OCI-LY1 (cell line): ENCODE measurements around the gene FUT1.
"Not testable (repeated sequence)": the region's sequence is repeated elsewhere in the genome, so short reads cannot be mapped to it uniquely, and the experiment has no call there.

Experiments
- H2AFZ ChIP-seq: fragments of 200-600 bp; sonication (generic), shearing (Covaris generic); 2 replicates; pipeline ENCODE4 v1.6.0; 2014; ENCODE audit warnings: antibody characterized with exemption, mild to moderate bottlenecking, low read length
- H3F3A ChIP-seq: fragments of 200-600 bp; sonication (generic), shearing (Covaris generic); 2 replicates; pipeline ENCODE4 v1.6.0; 2014; ENCODE audit warnings: mild to moderate bottlenecking, antibody characterized with exemption, low read length, moderate library complexity; ENCODE audit not compliant: insufficient read depth
- H3K27ac ChIP-seq: fragments of 200-600 bp; sonication (generic); 2 replicates; pipeline ENCODE4 v1.5.1; 2014; ENCODE audit warnings: low read length, mixed run types, mild to moderate bottlenecking, low read depth; ENCODE audit not compliant: poor library complexity, severe bottlenecking
- H3K27me3 ChIP-seq: fragments of 200-600 bp; sonication (generic); 2 replicates; pipeline ENCODE4 v1.6.0; 2014; ENCODE audit warnings: antibody characterized with exemption, mild to moderate bottlenecking, low read length, moderate library complexity; ENCODE audit not compliant: insufficient read depth
- H3K36me3 ChIP-seq: fragments of 200-600 bp; sonication (generic); 2 replicates; pipeline ENCODE4 v1.6.1; 2014; ENCODE audit warnings: mild to moderate bottlenecking, antibody characterized with exemption, low read length, moderate library complexity, mixed read lengths; ENCODE audit not compliant: insufficient read depth
- H3K4me1 ChIP-seq: fragments of 200-600 bp; sonication (generic); 2 replicates; pipeline ENCODE4 v1.5.1; 2014; ENCODE audit warnings: mild to moderate bottlenecking, low read length, moderate library complexity; ENCODE audit not compliant: insufficient read depth, severe bottlenecking
- H3K4me2 ChIP-seq: fragments of 200-600 bp; sonication (generic), shearing (Covaris generic); 2 replicates; pipeline ENCODE4 v1.6.1; 2014; ENCODE audit warnings: low read length
- H3K4me3 ChIP-seq: fragments of 200-600 bp; sonication (generic); 2 replicates; pipeline ENCODE4 v1.5.1; 2014; ENCODE audit warnings: low read length, low read depth, mild to moderate bottlenecking, mixed read lengths; ENCODE audit not compliant: poor library complexity, severe bottlenecking
- H3K79me2 ChIP-seq: fragments of 200-600 bp; shearing (Covaris generic); 2 replicates; pipeline ENCODE4 v1.6.1; 2016; ENCODE audit warnings: mixed run types, low read length, mixed read lengths; ENCODE audit not compliant: insufficient read depth
- H3K9ac ChIP-seq: fragments of 200-600 bp; sonication (generic), shearing (Covaris generic); 2 replicates; pipeline ENCODE4 v1.6.1; 2014; ENCODE audit warnings: mild to moderate bottlenecking, low read length, mixed read lengths
- H3K9me2 ChIP-seq: fragments of 200-600 bp; sonication (generic), shearing (Covaris generic); 2 replicates; pipeline ENCODE4 v1.6.1; 2014; ENCODE audit warnings: low read depth, mild to moderate bottlenecking, low read length, mixed read lengths
- H3K9me3 ChIP-seq: fragments of 200-600 bp; shearing (Covaris generic); 2 replicates; pipeline ENCODE4 v1.6.1; 2014; ENCODE audit warnings: low read length, mixed read lengths
- H4K20me1 ChIP-seq: fragments of 200-600 bp; sonication (generic), shearing (Covaris generic); 2 replicates; pipeline ENCODE4 v1.6.0; 2016; ENCODE audit warnings: mild to moderate bottlenecking, low read length; ENCODE audit not compliant: insufficient read depth
- CTCF ChIP-seq: fragments of 200-600 bp; sonication (generic), shearing (Covaris generic); IDR thresholded peaks from 2 replicates; pipeline ENCODE4 v1.5.1; 2017; ENCODE audit warnings: mild to moderate bottlenecking, antibody characterized with exemption, low read length, moderate library complexity, mixed read lengths
- EZH2 ChIP-seq: fragments of 200-600 bp; sonication (generic), shearing (Covaris generic); IDR thresholded peaks from 2 replicates; pipeline ENCODE4 v1.8.0; 2017; ENCODE audit warnings: borderline replicate concordance, mixed run types, mild to moderate bottlenecking, antibody characterized with exemption, low read length, moderate library complexity, mixed read lengths

The FUT1 gene

GRCh38 chr19:48720251-48720612, 32.2 kb downstream of the FUT1 start:
- H2AFZ ChIP-seq = no peak overlapping the region
- no peaks in the 10 kb centered on the region for H3K36me3 ChIP-seq
- H3K4me1 ChIP-seq = peaks cover 25% of the 10 kb centered on the region
- peak overlapping the region; percentile 63 for H3K4me3 ChIP-seq
- H3K9ac ChIP-seq = peak overlapping the region; percentile 67; the same call in 1 of the 2 replicates
- no peaks in the 10 kb centered on the region for H3K9me3 ChIP-seq
- no peaks in the 10 kb centered on the region for H3K27me3 ChIP-seq
- no peaks in the 10 kb centered on the region for H3F3A ChIP-seq
- peak overlapping the region; percentile 62 for H3K4me2 ChIP-seq
- H3K9me2 ChIP-seq = no peaks in the 10 kb centered on the region
- H3K79me2 ChIP-seq = no peaks in the 10 kb centered on the region
- TF ChIP-seq EZH2 (no peak), CTCF (no peak)
- no peaks in the 10 kb centered on the region for H4K20me1 ChIP-seq
- H3K27ac ChIP-seq = no peak overlapping the region

- Histone ChIP-seq H3K9ac (peak within 1 kb of the TSS; percentile 67; the same call in 1 of the 2 replicates), H3K9me3 (no peaks in the 10 kb centered on the region), H3K4me1 (peaks cover 29% of the 10 kb centered on the region), H3K4me3 (peak within 1 kb of the TSS; percentile 63), H3K79me2 (no peaks in the 10 kb centered on the region), H3F3A (no peaks in the 10 kb centered on the region), H2AFZ (no peak within 1 kb of the TSS), H3K27me3 (no peaks in the 10 kb centered on the region), H3K27ac (peak within 1 kb of the TSS; percentile 58), H4K20me1 (no peaks in the 10 kb centered on the region), H3K9me2 (no peaks in the 10 kb centered on the region), H3K36me3 (no peaks in the 10 kb centered on the region), H3K4me2 (peak within 1 kb of the TSS; percentile 62)
- TF ChIP-seq CTCF (no peak), EZH2 (no peak)
These were observed 32.9 kb downstream of the FUT1 start, which contains the start of gene MAMSTR for GRCh38 chr19:48719263-48720171. TSS of gene MAMSTR (minus strand) at chr19:48719725. CDS start at chr19:48719031, 694 bp downstream.

- no peaks in the 10 kb centered on the region for H3K9me2 ChIP-seq
- H3K36me3 ChIP-seq = no peaks in the 10 kb centered on the region
- H3K27me3 ChIP-seq = no peaks in the 10 kb centered on the region
- H3K4me3 ChIP-seq = no peak overlapping the region
- no peak overlapping the region for H3K9ac ChIP-seq
- H3F3A ChIP-seq = no peaks in the 10 kb centered on the region
- H3K4me2 ChIP-seq = no peak overlapping the region
- H3K79me2 ChIP-seq = no peaks in the 10 kb centered on the region
- no peaks in the 10 kb centered on the region for H4K20me1 ChIP-seq
- H3K9me3 ChIP-seq = no peaks in the 10 kb centered on the region
- no peak overlapping the region for H2AFZ ChIP-seq
- peaks cover 32% of the 10 kb centered on the region for H3K4me1 ChIP-seq
- H3K27ac ChIP-seq = no peak overlapping the region
- TF ChIP-seq CTCF = no peak
- TF ChIP-seq EZH2 = no peak
These were observed 33.7 kb downstream of the FUT1 start for GRCh38 chr19:48718711-48719231.

GRCh38 chr19:48718106-48718505, 34.3 kb downstream of the FUT1 start:
- H3K4me2 ChIP-seq, H3K79me2 ChIP-seq, H3K27me3 ChIP-seq, H3F3A ChIP-seq, H3K9me2 ChIP-seq, H3K4me3 ChIP-seq, H3K36me3 ChIP-seq, H3K9me3 ChIP-seq, H2AFZ ChIP-seq, H3K9ac ChIP-seq, H3K27ac ChIP-seq, H4K20me1 ChIP-seq: not testable (repeated sequence)
- H3K4me1 ChIP-seq = peaks cover 39% of the 10 kb centered on the region
